Keratinocyte (primary cell): ENCODE measurements around the gene PSMA8. TPM values are rescaled to one million over a fixed set of nuclear protein-coding genes. Genes with fewer than 3 reads are reported as not detected.
"Not testable (repeated sequence)": the region's sequence is repeated elsewhere in the genome, so short reads cannot be mapped to it uniquely, and the experiment has no call there.

Experiments
- DNase-seq: peaks from one replicate; pipeline ENCODE4 v3.0.0-alpha.2; 2011; ENCODE audit warnings: low read depth, missing footprints, low spot score
- FAIRE-seq: peaks from 2 replicates; lab custom pipeline; 2011; peaks lifted over from hg19 to GRCh38; lab: Jason Lieb, UNC
- H2AFZ ChIP-seq: 2 replicates; pipeline ENCODE4 v1.6.0; 2012; ENCODE audit warnings: low read length, control low read depth, inconsistent platforms; ENCODE audit not compliant: control insufficient read depth
- H3K27ac ChIP-seq: 2 replicates; pipeline ENCODE4 v1.5.1; 2011; ENCODE audit warnings: low read length; ENCODE audit not compliant: control insufficient read depth, insufficient read depth
- H3K27me3 ChIP-seq: 3 replicates; pipeline ENCODE4 v1.6.0; 2011; ENCODE audit warnings: low read length; ENCODE audit not compliant: control insufficient read depth, insufficient read depth; ENCODE audit errors: extremely low read depth
- H3K36me3 ChIP-seq, 2 experiments: 2 replicates in 1 of 2; 3 replicates in 1 of 2; pipeline ENCODE4 v1.5.1; 2011; ENCODE audit warnings: low read length in 2 of 2, mild to moderate bottlenecking in 1 of 2; ENCODE audit not compliant: control insufficient read depth in 2 of 2, insufficient read depth in 2 of 2; ENCODE audit errors: extremely low read depth in 1 of 2
- H3K4me1 ChIP-seq: 3 replicates; pipeline ENCODE4 v1.5.1; 2011; ENCODE audit warnings: low read length; ENCODE audit not compliant: control insufficient read depth, insufficient read depth; ENCODE audit errors: extremely low read depth
- H3K4me2 ChIP-seq: 3 replicates; pipeline ENCODE4 v1.6.0; 2011; ENCODE audit warnings: low read depth, low read length; ENCODE audit not compliant: control insufficient read depth, insufficient read depth; ENCODE audit errors: extremely low read depth
- H3K4me3 ChIP-seq, 3 experiments: fragments of 200-600 bp in 1 of 3; sonication (generic) in 1 of 3; 2 replicates in 2 of 3; 3 replicates in 1 of 3; pipeline ENCODE4 v1.5.1; 2011 to 2016; ENCODE audit warnings: low read length in 3 of 3, mild to moderate bottlenecking in 3 of 3, control low read depth in 2 of 3, inconsistent platforms in 1 of 3, low read depth in 1 of 3, mixed read lengths in 1 of 3, mixed run types in 1 of 3, moderate library complexity in 1 of 3; ENCODE audit not compliant: control insufficient read depth in 2 of 3, insufficient read depth in 2 of 3; ENCODE audit errors: extremely low read depth in 1 of 3
- H3K79me2 ChIP-seq: 2 replicates; pipeline ENCODE4 v1.6.0; 2012; ENCODE audit warnings: low read length; ENCODE audit not compliant: control insufficient read depth, insufficient read depth
- H3K9ac ChIP-seq: 3 replicates; pipeline ENCODE4 v1.6.0; 2011; ENCODE audit warnings: low read length; ENCODE audit not compliant: control insufficient read depth, insufficient read depth; ENCODE audit errors: extremely low read depth
- H3K9me1 ChIP-seq: 3 replicates; pipeline ENCODE4 v1.6.0; 2011; ENCODE audit warnings: low read length; ENCODE audit not compliant: control insufficient read depth, insufficient read depth; ENCODE audit errors: extremely low read depth
- H3K9me3 ChIP-seq: 2 replicates; pipeline ENCODE4 v1.5.1; 2012; ENCODE audit warnings: low read depth, low read length; ENCODE audit not compliant: control insufficient read depth
- H4K20me1 ChIP-seq: 3 replicates; pipeline ENCODE4 v1.6.0; 2011; ENCODE audit warnings: low read length; ENCODE audit not compliant: control insufficient read depth, insufficient read depth; ENCODE audit errors: extremely low read depth
- dilution Hi-C: fragments of 300-500 bp; cut with MboI; formaldehyde crosslinking; loops from one replicate; pipeline ENCODE4 v1.7.0; 2020; ENCODE audit warnings: low sequenced_read_pairs; ENCODE audit not compliant: extremely low pct_ligation_motif_present
- polyA plus RNA-seq, 5 experiments: library from polyadenylated mRNA; depleted of rRNA in 3 of 5; stranded (reverse) in 3 of 5; stranded (forward) in 1 of 5; unstranded in 1 of 5; fragments of >200 nt; gene quantifications; 1 replicate in 1 of 5; 2 replicates in 3 of 5; 3 replicates in 1 of 5; pipeline versions ENCODE4 v1.2.1 to v1.2.3, GENCODE V29; 2011 to 2012; ENCODE audit warnings: missing spikeins in 2 of 5, low read depth in 1 of 5, low replicate concordance in 1 of 5

Gene PSMA8
- polyA plus RNA-seq, 1 donor (not counting 4 experiments of a cell fraction or from before 2014, with no cell fraction given): not detected

GRCh38 chr18:26242392-26242791 lies 108.7 kb downstream of the PSMA8 start:
- dilution Hi-C loops: not testable (repeated sequence)

More at GRCh38 chr18:26242392-26242791, 108.7 kb downstream of the PSMA8 start:
- H2AFZ ChIP-seq, H3K4me3 ChIP-seq, H3K27me3 ChIP-seq, H3K4me1 ChIP-seq, H3K9me3 ChIP-seq, H3K79me2 ChIP-seq, H3K27ac ChIP-seq, H3K9ac ChIP-seq, FAIRE-seq, H3K4me2 ChIP-seq, H4K20me1 ChIP-seq, H3K36me3 ChIP-seq, H3K9me1 ChIP-seq, DNase-seq: not testable (repeated sequence)

Other genes with a start within 250 kb of the PSMA8 start
- 134 to 169 TPM (median 140 TPM) in 3 replicates for gene SS18, start 43.3 kb upstream of the PSMA8 start, polyA plus RNA-seq
- gene TAF4B, start 92.6 kb downstream of the PSMA8 start, polyA plus RNA-seq: 3.6 to 5.9 TPM (median 4.9 TPM) in 3 replicates